Hepatocyte (in vitro differentiated cells): Measurements from ENCODE around the gene MAGI3. TPM values are rescaled to one million over a fixed set of nuclear protein-coding genes. Genes with fewer than 3 reads are reported as not detected.

Source experiments
- DNase-seq: peaks from one replicate; pipeline ENCODE4 v3.0.0-alpha.2; 2016; ENCODE audit warnings: low spot score
- H2AFZ ChIP-seq: fragments of 200-600 bp; sonication (generic); 2 replicates; pipeline ENCODE4 v1.6.0; 2016; ENCODE audit warnings: antibody characterized with exemption, mild to moderate bottlenecking
- H3K27ac ChIP-seq: fragments of 200-600 bp; sonication (generic); 2 replicates; pipeline ENCODE4 v1.5.1; 2016; ENCODE audit warnings: mild to moderate bottlenecking
- H3K27me3 ChIP-seq: fragments of 200-600 bp; sonication (generic); 2 replicates; pipeline ENCODE4 v1.6.1; 2016
- H3K36me3 ChIP-seq: fragments of 200-600 bp; sonication (generic); replicated peaks from 2 replicates; pipeline ENCODE4 v1.5.1; 2016; ENCODE audit warnings: low read depth; ENCODE audit not compliant: insufficient read depth
- H3K4me1 ChIP-seq: fragments of 200-600 bp; sonication (generic); 2 replicates; pipeline ENCODE4 v1.5.1; 2016; ENCODE audit warnings: mild to moderate bottlenecking, moderate library complexity; ENCODE audit not compliant: insufficient read depth
- H3K4me2 ChIP-seq: fragments of 200-600 bp; sonication (generic); 2 replicates; pipeline ENCODE4 v1.6.0; 2016
- H3K4me3 ChIP-seq: fragments of 200-600 bp; sonication (generic); 2 replicates; pipeline ENCODE4 v1.5.1; 2016; ENCODE audit warnings: mild to moderate bottlenecking
- H3K79me2 ChIP-seq: fragments of 200-600 bp; sonication (generic); 2 replicates; pipeline ENCODE4 v1.6.0; 2017; ENCODE audit warnings: mild to moderate bottlenecking
- H3K9me2 ChIP-seq: fragments of 200-600 bp; sonication (generic); replicated peaks from 2 replicates; pipeline ENCODE4 v1.6.0; 2017; ENCODE audit warnings: mild to moderate bottlenecking; ENCODE audit not compliant: insufficient read depth
- H3K9me3 ChIP-seq: fragments of 200-600 bp; sonication (generic); 2 replicates; pipeline ENCODE4 v1.5.1; 2016; ENCODE audit warnings: low read depth, mild to moderate bottlenecking
- H4K20me1 ChIP-seq: fragments of 200-600 bp; sonication (generic); 2 replicates; pipeline ENCODE4 v1.6.0; 2016; ENCODE audit warnings: mild to moderate bottlenecking; ENCODE audit not compliant: insufficient read depth, poor library complexity, severe bottlenecking
- EZH2 ChIP-seq: fragments of 200-600 bp; sonication (generic); IDR thresholded peaks from 2 replicates; pipeline ENCODE4 v1.6.1; 2016; ENCODE audit warnings: antibody characterized with exemption, mild to moderate bottlenecking, borderline replicate concordance
- EZH2phosphoT487 ChIP-seq: fragments of 200-600 bp; sonication (generic); IDR thresholded peaks from one replicate; pipeline ENCODE4 v1.6.1; 2018; ENCODE audit warnings: antibody characterized with exemption, mild to moderate bottlenecking, low read depth, moderate library complexity; ENCODE audit not compliant: unreplicated experiment, severe bottlenecking
- WGBS: methylation state at CpG from one replicate; pipeline ENCODE4 v1.1.6; 2016; ENCODE audit warnings: low lambda C conversion rate; ENCODE audit errors: missing lambda C conversion rate; 5-methylcytosine and 5-hydroxymethylcytosine counted together
- polyA plus RNA-seq: library from polyadenylated mRNA; unstranded; fragments of >200 nt; fragmentation: Nextera tagmentation; extraction: Ambion mirVana; gene quantifications from 2 replicates; pipeline ENCODE4 v1.2.1, GENCODE V29; 2016
- total RNA-seq: library from RNA; depleted of rRNA; stranded (reverse); fragments of >200 nt; gene quantifications from 2 replicates; pipeline ENCODE4 v1.2.3, GENCODE V29; 2014
- TF ChIP-seq, protein P1 (sequence below): fragments of 200-600 bp; sonication (generic); IDR thresholded peaks from 2 replicates; pipeline ENCODE4 v1.5.1; 2016; ENCODE audit warnings: antibody characterized with exemption, mild to moderate bottlenecking; ENCODE audit not compliant: poor library complexity

MAGI3 gene
- total and polyA plus RNA-seq, 2 experiments from 2014 or later = 15.9 to 22.4 TPM

DNA sequence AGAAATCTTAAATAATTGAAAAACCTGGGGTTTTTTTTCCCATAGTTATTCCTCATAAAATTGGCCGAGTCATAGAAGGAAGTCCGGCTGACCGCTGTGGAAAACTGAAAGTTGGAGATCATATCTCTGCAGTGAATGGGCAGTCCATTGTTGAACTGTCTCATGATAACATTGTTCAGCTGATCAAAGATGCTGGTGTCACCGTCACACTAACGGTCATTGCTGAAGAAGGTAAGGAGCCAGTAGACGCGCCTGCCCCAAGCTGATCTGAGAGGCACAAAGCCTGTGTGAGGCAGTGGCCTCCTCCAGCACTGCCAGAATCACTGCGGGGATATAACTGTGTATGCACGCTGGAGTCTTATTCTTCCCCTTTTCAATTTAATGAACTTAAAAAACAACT lies 268.7 kb downstream of the MAGI3 start:
- Histone ChIP-seq H3K4me1 (no peaks in the 10 kb centered on the region), H3K9me2 (no peaks in the 10 kb centered on the region), H3K27me3 (no peaks in the 10 kb centered on the region), H3K4me3 (no peak overlapping the region), H3K27ac (no peak overlapping the region), H2AFZ (no peak overlapping the region), H3K36me3 (no peaks in the 10 kb centered on the region), H3K79me2 (no peaks in the 10 kb centered on the region), H3K4me2 (no peak overlapping the region), H4K20me1 (no peaks in the 10 kb centered on the region), H3K9me3 (no peaks in the 10 kb centered on the region)
- DNase-seq = no peak
- TF ChIP-seq EZH2 = no peak
- TF ChIP-seq, protein P1, sequence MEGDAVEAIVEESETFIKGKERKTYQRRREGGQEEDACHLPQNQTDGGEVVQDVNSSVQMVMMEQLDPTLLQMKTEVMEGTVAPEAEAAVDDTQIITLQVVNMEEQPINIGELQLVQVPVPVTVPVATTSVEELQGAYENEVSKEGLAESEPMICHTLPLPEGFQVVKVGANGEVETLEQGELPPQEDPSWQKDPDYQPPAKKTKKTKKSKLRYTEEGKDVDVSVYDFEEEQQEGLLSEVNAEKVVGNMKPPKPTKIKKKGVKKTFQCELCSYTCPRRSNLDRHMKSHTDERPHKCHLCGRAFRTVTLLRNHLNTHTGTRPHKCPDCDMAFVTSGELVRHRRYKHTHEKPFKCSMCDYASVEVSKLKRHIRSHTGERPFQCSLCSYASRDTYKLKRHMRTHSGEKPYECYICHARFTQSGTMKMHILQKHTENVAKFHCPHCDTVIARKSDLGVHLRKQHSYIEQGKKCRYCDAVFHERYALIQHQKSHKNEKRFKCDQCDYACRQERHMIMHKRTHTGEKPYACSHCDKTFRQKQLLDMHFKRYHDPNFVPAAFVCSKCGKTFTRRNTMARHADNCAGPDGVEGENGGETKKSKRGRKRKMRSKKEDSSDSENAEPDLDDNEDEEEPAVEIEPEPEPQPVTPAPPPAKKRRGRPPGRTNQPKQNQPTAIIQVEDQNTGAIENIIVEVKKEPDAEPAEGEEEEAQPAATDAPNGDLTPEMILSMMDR = no peak
- TF ChIP-seq EZH2phosphoT487 = no peak
- WGBS = 87% methylated on average over 9 of the region's 9 CpGs

DNA sequence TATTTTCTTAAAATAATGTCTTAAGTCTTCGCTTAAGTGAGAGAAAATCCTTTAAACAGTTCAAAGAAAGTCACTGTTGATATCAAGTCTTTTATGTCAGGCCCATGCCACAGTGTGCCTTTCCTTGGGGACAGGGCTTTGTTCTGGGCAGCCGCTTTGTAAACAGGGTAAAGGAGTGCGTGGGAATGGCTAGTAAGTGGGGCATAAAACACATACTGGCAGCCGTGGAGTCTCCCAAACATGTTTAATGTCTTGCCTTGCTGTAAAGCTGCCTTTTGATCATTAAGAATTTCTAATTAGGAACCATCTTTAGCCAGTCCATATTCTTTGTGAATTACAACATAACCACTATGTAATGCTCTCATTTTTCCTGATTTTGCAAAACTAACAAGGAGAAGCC lies 269.2 kb downstream of the MAGI3 start:
- Histone ChIP-seq H2AFZ (no peak overlapping the region), H3K9me2 (no peaks in the 10 kb centered on the region), H3K9me3 (no peaks in the 10 kb centered on the region), H3K27ac (no peak overlapping the region), H4K20me1 (no peaks in the 10 kb centered on the region), H3K4me1 (no peaks in the 10 kb centered on the region), H3K36me3 (no peaks in the 10 kb centered on the region), H3K79me2 (no peaks in the 10 kb centered on the region), H3K4me3 (no peak overlapping the region), H3K27me3 (no peaks in the 10 kb centered on the region), H3K4me2 (no peak overlapping the region)
- TF ChIP-seq, protein P1 = no peak
- TF ChIP-seq EZH2phosphoT487 (no peak), EZH2 (no peak)
- DNase-seq = no peak
- WGBS = 86% methylated on average over 4 of the region's 4 CpGs

DNA sequence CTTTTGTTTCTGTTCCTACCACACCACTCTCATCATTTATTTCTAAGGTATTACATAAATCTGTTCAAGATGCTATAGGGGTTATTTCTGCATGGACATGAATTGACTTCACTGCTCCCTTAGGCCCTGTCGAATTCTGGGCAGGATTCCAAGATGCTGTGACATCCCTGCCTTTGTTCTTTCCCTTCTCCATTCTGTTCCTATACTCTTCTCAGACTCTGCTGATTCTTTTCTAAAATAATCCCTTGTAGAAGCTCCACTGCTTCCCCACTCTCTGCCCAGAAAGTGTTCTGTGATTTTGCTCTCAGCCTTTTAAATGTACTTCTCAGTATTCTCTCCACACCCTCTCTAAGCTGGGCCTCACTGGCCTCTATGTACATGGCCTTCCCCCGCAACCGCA lies 269.8 kb downstream of the MAGI3 start:
- Histone ChIP-seq H3K4me1 (no peaks in the 10 kb centered on the region), H3K27me3 (no peaks in the 10 kb centered on the region), H3K9me2 (no peaks in the 10 kb centered on the region), H3K36me3 (no peaks in the 10 kb centered on the region), H2AFZ (no peak overlapping the region), H3K79me2 (no peaks in the 10 kb centered on the region), H4K20me1 (no peaks in the 10 kb centered on the region), H3K9me3 (no peaks in the 10 kb centered on the region), H3K4me2 (no peak overlapping the region), H3K27ac (no peak overlapping the region), H3K4me3 (no peak overlapping the region)
- DNase-seq = no peak
- 85% methylated on average over 3 of the region's 3 CpGs for WGBS
- TF ChIP-seq EZH2phosphoT487 (no peak), EZH2 (no peak)
- TF ChIP-seq, protein P1 = no peak

DNA sequence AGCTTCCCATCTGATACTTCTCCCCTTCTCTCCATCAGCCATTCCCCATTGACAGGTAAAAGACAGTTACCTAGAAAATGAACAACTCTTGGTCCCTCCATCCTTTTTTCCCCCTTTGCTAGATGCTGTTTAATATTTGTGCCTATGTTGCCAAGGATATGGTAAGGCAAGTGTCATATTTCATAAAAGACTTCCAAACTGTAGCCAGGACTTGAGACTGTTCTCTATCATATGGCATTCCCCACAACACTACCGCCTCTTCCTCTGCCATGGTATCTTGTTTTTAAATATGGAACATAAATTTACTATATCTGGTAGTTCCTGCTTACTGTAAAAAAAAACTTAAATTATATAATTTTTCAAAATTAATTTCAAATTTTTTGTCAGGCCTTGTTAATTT lies 271.8 kb downstream of the MAGI3 start:
- Histone ChIP-seq H3K27ac (no peak overlapping the region), H2AFZ (no peak overlapping the region), H3K4me3 (no peak overlapping the region), H3K36me3 (no peaks in the 10 kb centered on the region), H3K79me2 (no peaks in the 10 kb centered on the region), H3K4me1 (peaks cover 3% of the 10 kb centered on the region), H3K27me3 (no peaks in the 10 kb centered on the region), H3K9me3 (no peaks in the 10 kb centered on the region), H4K20me1 (no peaks in the 10 kb centered on the region), H3K4me2 (no peak overlapping the region), H3K9me2 (no peaks in the 10 kb centered on the region)
- WGBS = 100% methylated on average over 1 of the region's 1 CpG
- no peak for DNase-seq
- TF ChIP-seq EZH2 (no peak), EZH2phosphoT487 (no peak)
- TF ChIP-seq, protein P1 = no peak
